Stimulated activated CD8-positive, alpha-beta memory T cell treated with anti-CD3 and anti-CD28 coated beads, Interleukin-15, amount 100 ng/mL, for 24 hours (primary cell): ENCODE measurements around the gene ELMOD1.

ENCODE experiments used
- DNase-seq: peaks from one replicate; pipeline ENCODE4 v3.0.0-alpha.2; 2020; ENCODE audit warnings: low read depth

ELMOD1 gene

GRCh38 chr11:107688322-107688918 lies 97.5 kb downstream of the ELMOD1 start:
- DNase-seq: no peak

- DNase-seq: peak; percentile 10
Observed at GRCh38 chr11:107689317-107690202, 98.6 kb downstream of the ELMOD1 start.

- DNase-seq: no peak
Observed at GRCh38 chr11:107691000-107691750, 100.2 kb downstream of the ELMOD1 start.

GRCh38 chr11:107695446-107695845 lies 104.5 kb downstream of the ELMOD1 start:
- DNase-seq: no peak

- no peak for DNase-seq
Observed at GRCh38 chr11:107696140-107696539, 105.2 kb downstream of the ELMOD1 start.

GRCh38 chr11:107697291-107697690 lies 106.3 kb downstream of the ELMOD1 start:
- DNase-seq: no peak

- no peak for DNase-seq
Observed at GRCh38 chr11:107699371-107700285, 108.7 kb downstream of the ELMOD1 start.

GRCh38 chr11:107702109-107702660 lies 111.2 kb downstream of the ELMOD1 start:
- DNase-seq: no peak

- no peak for DNase-seq
Observed at GRCh38 chr11:107702723-107703122, 111.8 kb downstream of the ELMOD1 start.

- DNase-seq: no peak
Observed at GRCh38 chr11:107704451-107704850, 113.5 kb downstream of the ELMOD1 start.

- DNase-seq: no peak
Observed at GRCh38 chr11:107705027-107705426, 114.1 kb downstream of the ELMOD1 start.

- no peak for DNase-seq
Observed at GRCh38 chr11:107706531-107706930, 115.6 kb downstream of the ELMOD1 start.

- DNase-seq: no peak
Observed at GRCh38 chr11:107707215-107707671, 116.3 kb downstream of the ELMOD1 start.

GRCh38 chr11:107707807-107708206 lies 116.9 kb downstream of the ELMOD1 start:
- no peak for DNase-seq

GRCh38 chr11:107708792-107709191 lies 117.8 kb downstream of the ELMOD1 start:
- DNase-seq: no peak

- DNase-seq: no peak
Observed at GRCh38 chr11:107710301-107710700, 119.4 kb downstream of the ELMOD1 start.

GRCh38 chr11:107711861-107712755 lies 121.2 kb downstream of the ELMOD1 start, which contains the start of gene SLN:
SLN (minus strand) TSS chr11:107712056.
- no peak for DNase-seq

- DNase-seq: no peak
Observed at GRCh38 chr11:107713009-107713408, 122.1 kb downstream of the ELMOD1 start.
